ACHN (cell line): ENCODE measurements around the gene MSI2.

ENCODE experiments used
- DNase-seq: peaks from one replicate; pipeline ENCODE4 v3.0.0-alpha.2; 2015
- in situ Hi-C: cut with HindIII; loops from 2 replicates; pipeline ENCODE4 v1.10.0; 2017; ENCODE audit warnings: low sequenced_read_pairs, low pct_ligation_motif_present, low pct_unique_long_range_greater_than_20kb

The MSI2 gene

GRCh38 chr17:57328109-57328882, 72.0 kb downstream of the MSI2 start:
- DNase-seq, result no peak
- in situ Hi-C loops, result no loop called here

GRCh38 chr17:57329380-57330214, 73.3 kb downstream of the MSI2 start:
- in situ Hi-C loops, result no loop called here
- DNase-seq, result no peak

GRCh38 chr17:57330587-57330986, 74.3 kb downstream of the MSI2 start:
- no peak for DNase-seq
- in situ Hi-C loops, result no loop called here

- no peak for DNase-seq
- in situ Hi-C loops, result no loop called here
Measured at GRCh38 chr17:57331423-57331822, 75.1 kb downstream of the MSI2 start.

GRCh38 chr17:57332501-57332900, 76.2 kb downstream of the MSI2 start:
- in situ Hi-C loops, result no loop called here
- no peak for DNase-seq

- no peak for DNase-seq
- in situ Hi-C loops, result no loop called here
Measured at GRCh38 chr17:57335195-57335792, 79.0 kb downstream of the MSI2 start.

- DNase-seq, result no peak
- in situ Hi-C loops, result no loop called here
Measured at GRCh38 chr17:57337390-57337789, 81.1 kb downstream of the MSI2 start.

- in situ Hi-C loops, result no loop called here
Measured at GRCh38 chr17:57338257-57338914, 82.1 kb downstream of the MSI2 start.

GRCh38 chr17:57340160-57340981, 84.0 kb downstream of the MSI2 start:
- in situ Hi-C loops, result no loop called here

More at GRCh38 chr17:57338257-57338914, 82.1 kb downstream of the MSI2 start:
- DNase-seq, result no peak

GRCh38 chr17:57341611-57342540, 85.6 kb downstream of the MSI2 start:
- no peak for DNase-seq
- in situ Hi-C loops, result no loop called here

More at GRCh38 chr17:57340160-57340981, 84.0 kb downstream of the MSI2 start:
- DNase-seq, result no peak

- DNase-seq, result no peak
- in situ Hi-C loops, result no loop called here
Measured at GRCh38 chr17:57342963-57343589, 86.8 kb downstream of the MSI2 start.

- in situ Hi-C loops, result no loop called here
- no peak for DNase-seq
Measured at GRCh38 chr17:57343717-57344116, 87.4 kb downstream of the MSI2 start.

GRCh38 chr17:57344261-57344660, 87.9 kb downstream of the MSI2 start:
- in situ Hi-C loops, result no loop called here
- no peak for DNase-seq

GRCh38 chr17:57349541-57350247, 93.4 kb downstream of the MSI2 start:
- DNase-seq, result no peak
- in situ Hi-C loops, result no loop called here

- in situ Hi-C loops, result no loop called here
- no peak for DNase-seq
Measured at GRCh38 chr17:57350266-57350665, 93.9 kb downstream of the MSI2 start.

GRCh38 chr17:57352665-57353175, 96.4 kb downstream of the MSI2 start:
- in situ Hi-C loops, result no loop called here

More at GRCh38 chr17:57352665-57353175, 96.4 kb downstream of the MSI2 start:
- peak; percentile 21 for DNase-seq
